OCI-LY1 (cell line): ENCODE data around the gene MCRS1.

Source experiments
- CTCF ChIP-seq: fragments of 200-600 bp; sonication (generic), shearing (Covaris generic); IDR thresholded peaks from 2 replicates; pipeline ENCODE4 v1.5.1; 2017; ENCODE audit warnings: mild to moderate bottlenecking, antibody characterized with exemption, low read length, moderate library complexity, mixed read lengths
- EZH2 ChIP-seq: fragments of 200-600 bp; sonication (generic), shearing (Covaris generic); IDR thresholded peaks from 2 replicates; pipeline ENCODE4 v1.8.0; 2017; ENCODE audit warnings: borderline replicate concordance, mixed run types, mild to moderate bottlenecking, antibody characterized with exemption, low read length, moderate library complexity, mixed read lengths

GRCh38 chr12:49533331-49533730, 34.6 kb downstream of the MCRS1 start:
- TF ChIP-seq CTCF (no peak), EZH2 (no peak)
